Right lobe of liver (tissue), 4 donors: ENCODE measurements around the gene BTBD6.

Experiments used
- POLR2A ChIP-seq: fragments of 450-650 bp; IDR thresholded peaks from one replicate; pipeline ENCODE4 v1.6.1; 2017; ENCODE audit warnings: antibody characterized with exemption, mild to moderate bottlenecking
- TF ChIP-seq, protein P1 (sequence below), 4 donors: fragments of 200-600 bp in 3 of 4; fragments of 450-650 bp in 1 of 4; IDR thresholded peaks; one replicate each; pipeline versions ENCODE4 v1.5.1 to v1.8.0; 2016 to 2022; ENCODE audit warnings: antibody characterized with exemption in 4 of 4, mild to moderate bottlenecking in 2 of 4
- donor health status: DM: no; HTN: no; CAD: no.
- donor health status: DM: no; HTN: no; CAD: no.
- donor health status: DM: no; HTN: yes; CAD: no.

DNA sequence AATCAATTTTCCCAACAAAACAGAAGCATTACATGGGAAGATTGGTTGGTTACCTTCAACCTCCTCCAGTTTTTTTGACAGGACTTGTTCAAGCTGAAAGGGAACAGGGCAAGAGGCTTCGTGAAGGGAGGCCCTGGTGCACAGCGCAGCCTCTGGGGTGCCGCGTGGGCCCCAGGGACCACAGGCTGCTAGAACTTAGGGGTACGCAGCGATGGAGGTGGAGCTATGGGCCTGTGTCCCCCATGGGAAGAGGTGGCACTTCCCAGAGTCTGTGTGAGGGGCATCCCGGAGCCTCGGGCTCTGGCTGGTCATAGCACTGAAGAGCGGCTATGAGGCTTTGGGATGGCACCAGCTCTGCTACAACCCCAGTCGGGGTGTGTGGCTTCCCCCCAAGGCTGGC is 22.1 kb upstream of the BTBD6 start:
- TF ChIP-seq, protein P1, sequence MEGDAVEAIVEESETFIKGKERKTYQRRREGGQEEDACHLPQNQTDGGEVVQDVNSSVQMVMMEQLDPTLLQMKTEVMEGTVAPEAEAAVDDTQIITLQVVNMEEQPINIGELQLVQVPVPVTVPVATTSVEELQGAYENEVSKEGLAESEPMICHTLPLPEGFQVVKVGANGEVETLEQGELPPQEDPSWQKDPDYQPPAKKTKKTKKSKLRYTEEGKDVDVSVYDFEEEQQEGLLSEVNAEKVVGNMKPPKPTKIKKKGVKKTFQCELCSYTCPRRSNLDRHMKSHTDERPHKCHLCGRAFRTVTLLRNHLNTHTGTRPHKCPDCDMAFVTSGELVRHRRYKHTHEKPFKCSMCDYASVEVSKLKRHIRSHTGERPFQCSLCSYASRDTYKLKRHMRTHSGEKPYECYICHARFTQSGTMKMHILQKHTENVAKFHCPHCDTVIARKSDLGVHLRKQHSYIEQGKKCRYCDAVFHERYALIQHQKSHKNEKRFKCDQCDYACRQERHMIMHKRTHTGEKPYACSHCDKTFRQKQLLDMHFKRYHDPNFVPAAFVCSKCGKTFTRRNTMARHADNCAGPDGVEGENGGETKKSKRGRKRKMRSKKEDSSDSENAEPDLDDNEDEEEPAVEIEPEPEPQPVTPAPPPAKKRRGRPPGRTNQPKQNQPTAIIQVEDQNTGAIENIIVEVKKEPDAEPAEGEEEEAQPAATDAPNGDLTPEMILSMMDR (IDR thresholded peaks at IDR 0.05), result no peak
- TF ChIP-seq POLR2A, result no peak
